Psoas muscle (tissue), 8 donors: ENCODE measurements around the gene EXOSC9. TPM values are rescaled to one million over a fixed set of nuclear protein-coding genes. Genes with fewer than 3 reads are reported as not detected.

Source experiments
- ATAC-seq, 4 donors: fragments of 200-7000 bp; cut with Tn5 transposase; one replicate each; pipeline ENCODE4 v1.9.1; 2020; ENCODE audit warnings: moderate library complexity in 3 of 4, mild to moderate bottlenecking in 2 of 4
- DNase-seq, 2 donors: peaks; one replicate each; pipeline ENCODE4 v3.0.0-alpha.2; 2020
- H3K27ac ChIP-seq: fragments of 200-600 bp; one replicate; pipeline ENCODE4 v1.8.0; 2022
- H3K27me3 ChIP-seq, 3 donors: fragments of 200-600 bp in 1 of 3; one replicate each; pipeline versions ENCODE4 v1.6.1 to v1.8.0; 2013 to 2022; ENCODE audit warnings: low read length in 2 of 3, mild to moderate bottlenecking in 2 of 3, moderate library complexity in 1 of 3; ENCODE audit not compliant: insufficient read depth in 3 of 3
- H3K36me3 ChIP-seq, 2 donors: fragments of 200-600 bp in 1 of 2; one replicate each; pipeline versions ENCODE4 v1.6.1 to v1.8.0; 2013 to 2022; ENCODE audit warnings: low read depth in 1 of 2, mild to moderate bottlenecking in 1 of 2, moderate library complexity in 1 of 2; ENCODE audit not compliant: insufficient read depth in 1 of 2
- H3K4me1 ChIP-seq: fragments of 200-600 bp; one replicate; pipeline ENCODE4 v1.8.0; 2022
- H3K4me3 ChIP-seq: fragments of 200-600 bp; one replicate; pipeline ENCODE4 v1.8.0; 2022; ENCODE audit warnings: mild to moderate bottlenecking
- H3K9me3 ChIP-seq: fragments of 200-600 bp; one replicate; pipeline ENCODE4 v1.8.0; 2022
- WGBS, 3 donors: extraction: QIAGEN DNeasy Blood & Tissue Kit; methylation state at CpG; one replicate each; pipeline versions ENCODE4 v1.1.6 to v1.1.7; 2013; 5-methylcytosine and 5-hydroxymethylcytosine counted together
- intact Hi-C, 2 donors: fragments of 100-400 bp; cut with DNase I; formaldehyde crosslinking; loops; one replicate each; pipeline versions ENCODE4 v1.11.0 to v1.14.2; 2022
- polyA plus RNA-seq, 3 donors: library from polyadenylated mRNA; stranded (reverse); fragments of 200-250 nt; gene quantifications; one replicate each; pipeline ENCODE4 v1.2.3, GENCODE V29; 2013
- total RNA-seq, 4 donors: library from RNA; stranded (reverse); fragmentation: NEBNext Ultra II Directional in 2 of 4; extraction: Animal tissue kit (Norgen Biotek cat#: 25700) in 2 of 4; gene quantifications; one replicate each; pipeline versions ENCODE4 v1.2.1 to v1.2.4, GENCODE V29; 2021 to 2023
- TF ChIP-seq, protein P1 (sequence below): fragments of 200-600 bp; IDR thresholded peaks from one replicate; pipeline ENCODE4 v1.8.0; 2022; ENCODE audit warnings: antibody characterized with exemption
- donor health status: healthy with polysubstance abuse.
- donor health status: DM: no; HTN: no; CAD: no; lungs with moderate emphysema.
- donor health status: Bipolar disorder and iron deficiency.
- donor health status: healthy.
- donor health status: DM: yes; HTN: yes; CAD: no.
- donor health status: DM: no; HTN: no; CAD: no.
- donor health status: DM: no; HTN: no; CAD: no.
- donor health status: DM: yes; HTN: yes; CAD: no.

The EXOSC9 gene
- total and polyA plus RNA-seq, 7 donors, result 12.3 to 28.5 (median 14.5) TPM

DNA sequence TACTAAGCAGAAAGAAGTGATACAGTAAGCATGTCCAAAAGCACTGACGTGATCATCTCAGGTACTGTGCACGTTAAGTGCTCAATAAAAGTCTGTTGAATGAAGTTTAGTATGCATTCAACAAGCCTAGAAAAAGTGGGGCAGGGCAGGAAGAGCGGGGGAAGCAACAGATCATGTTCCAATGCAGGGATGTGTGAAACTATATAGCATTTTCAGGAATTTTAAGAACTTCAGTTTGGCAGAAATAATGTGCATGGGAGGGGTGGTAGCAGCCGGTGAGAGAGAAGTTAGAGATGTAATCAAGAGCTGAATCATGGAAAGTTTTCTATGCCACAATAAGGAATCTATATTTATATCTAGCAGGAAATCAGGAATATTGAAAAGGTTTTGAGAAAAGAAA lies 41.7 kb downstream of the EXOSC9 start:
- Histone ChIP-seq H3K9me3 (no peaks in the 10 kb centered on the region), H3K27ac (no peak overlapping the region), H3K36me3 (peaks cover 6 to 86% of the 10 kb centered on the region in 2 donors), H3K27me3 (no peaks in the 10 kb centered on the region), H3K4me1 (no peaks in the 10 kb centered on the region), H3K4me3 (no peak overlapping the region)
- DNase-seq (no peak), ATAC-seq (no peak)
- TF ChIP-seq, protein P1, sequence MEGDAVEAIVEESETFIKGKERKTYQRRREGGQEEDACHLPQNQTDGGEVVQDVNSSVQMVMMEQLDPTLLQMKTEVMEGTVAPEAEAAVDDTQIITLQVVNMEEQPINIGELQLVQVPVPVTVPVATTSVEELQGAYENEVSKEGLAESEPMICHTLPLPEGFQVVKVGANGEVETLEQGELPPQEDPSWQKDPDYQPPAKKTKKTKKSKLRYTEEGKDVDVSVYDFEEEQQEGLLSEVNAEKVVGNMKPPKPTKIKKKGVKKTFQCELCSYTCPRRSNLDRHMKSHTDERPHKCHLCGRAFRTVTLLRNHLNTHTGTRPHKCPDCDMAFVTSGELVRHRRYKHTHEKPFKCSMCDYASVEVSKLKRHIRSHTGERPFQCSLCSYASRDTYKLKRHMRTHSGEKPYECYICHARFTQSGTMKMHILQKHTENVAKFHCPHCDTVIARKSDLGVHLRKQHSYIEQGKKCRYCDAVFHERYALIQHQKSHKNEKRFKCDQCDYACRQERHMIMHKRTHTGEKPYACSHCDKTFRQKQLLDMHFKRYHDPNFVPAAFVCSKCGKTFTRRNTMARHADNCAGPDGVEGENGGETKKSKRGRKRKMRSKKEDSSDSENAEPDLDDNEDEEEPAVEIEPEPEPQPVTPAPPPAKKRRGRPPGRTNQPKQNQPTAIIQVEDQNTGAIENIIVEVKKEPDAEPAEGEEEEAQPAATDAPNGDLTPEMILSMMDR, result no peak
- 74 to 83% (median 81%) methylated on average over 4 of the region's 4 CpGs for WGBS, 3 donors
- intact Hi-C loops, result no loop called here

DNA sequence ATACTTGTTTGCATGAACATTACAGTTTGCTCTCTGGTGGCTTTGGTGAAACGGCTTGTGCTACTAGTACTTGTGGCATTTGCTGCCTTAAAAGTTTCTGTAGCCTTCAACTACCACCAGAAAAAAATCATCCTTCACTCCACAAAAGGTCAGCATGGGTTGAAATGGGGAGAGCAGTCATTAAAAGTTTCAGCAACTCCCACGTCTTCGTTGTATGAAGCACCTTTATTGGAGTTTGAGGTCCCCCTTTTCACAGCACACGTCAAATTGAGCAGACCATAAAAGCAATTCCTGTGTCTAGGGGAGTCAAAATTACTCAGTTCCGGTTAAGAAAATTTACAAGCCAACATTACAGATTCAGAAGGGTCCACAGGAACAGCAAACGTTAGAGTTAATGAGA lies 45.5 kb downstream of the EXOSC9 start:
- DNase-seq (no peak), ATAC-seq (no peak)
- TF ChIP-seq, protein P1, result no peak
- H3K27me3 ChIP-seq, result no peaks in the 10 kb centered on the region
- H3K9me3 ChIP-seq, result no peaks in the 10 kb centered on the region
- H3K4me1 ChIP-seq, result no peaks in the 10 kb centered on the region
- intact Hi-C loops, result no loop called here
- peaks cover 6 to 72% of the 10 kb centered on the region in 2 donors for H3K36me3 ChIP-seq
- WGBS, 3 donors, result 59 to 65% (median 63%) methylated on average over 6 of the region's 6 CpGs
- H3K27ac ChIP-seq, result no peak overlapping the region
- H3K4me3 ChIP-seq, result no peak overlapping the region

DNA sequence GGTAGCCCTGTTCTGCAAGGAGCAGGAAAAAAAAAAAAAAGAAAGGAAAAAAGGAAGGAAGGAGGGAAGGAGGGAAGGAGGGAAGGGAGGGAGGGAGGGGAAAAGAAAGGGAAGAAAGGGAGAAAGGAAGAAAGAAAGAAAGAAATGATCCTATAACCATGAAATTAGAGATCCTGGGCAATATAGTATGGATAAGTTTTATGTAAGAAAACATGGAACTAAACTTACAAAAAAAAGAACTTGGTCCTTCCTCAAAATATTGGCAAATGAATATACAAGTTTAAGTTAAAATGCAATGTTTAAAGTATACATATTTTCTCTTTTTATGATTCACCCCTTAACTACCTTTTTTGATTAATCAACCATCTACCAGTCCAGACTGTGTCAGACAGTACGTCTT lies 50.2 kb downstream of the EXOSC9 start:
- Histone ChIP-seq H3K27me3 (no peaks in the 10 kb centered on the region), H3K4me1 (no peaks in the 10 kb centered on the region), H3K36me3 (peaks cover 0 to 51% of the 10 kb centered on the region in 2 donors), H3K4me3 (no peak overlapping the region), H3K9me3 (no peaks in the 10 kb centered on the region), H3K27ac (no peak overlapping the region)
- no peak for DNase-seq
- WGBS, 3 donors, result 86 to 92% (median 92%) methylated on average over 1 of the region's 1 CpG
- TF ChIP-seq, protein P1, result no peak
- no peak for ATAC-seq
- intact Hi-C loops, result no loop called here

DNA sequence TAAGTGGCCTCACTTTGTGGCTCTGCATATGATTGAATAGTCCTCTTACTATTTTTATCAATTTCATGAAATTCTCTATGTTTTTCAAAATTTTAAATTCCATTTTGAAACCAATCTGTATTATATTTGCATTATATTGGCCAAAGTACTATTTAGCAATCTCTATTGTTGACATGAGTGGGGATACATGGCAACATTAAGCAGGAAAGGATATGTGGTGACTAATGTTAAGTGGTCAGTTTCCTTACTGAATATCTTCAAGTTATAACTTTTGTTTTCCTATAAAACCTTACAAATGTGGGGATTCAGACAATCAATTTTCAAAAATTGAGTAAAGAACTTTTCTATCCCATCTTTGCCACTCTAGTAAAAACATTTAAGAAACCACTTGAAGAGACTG lies 59.0 kb downstream of the EXOSC9 start:
- no peaks in the 10 kb centered on the region for H3K27me3 ChIP-seq
- TF ChIP-seq, protein P1, result no peak
- DNase-seq (no peak), ATAC-seq (no peak)
- no peaks in the 10 kb centered on the region for H3K9me3 ChIP-seq
- no peaks in the 10 kb centered on the region for H3K4me1 ChIP-seq
- intact Hi-C loops, result no loop called here
- H3K27ac ChIP-seq, result no peak overlapping the region
- H3K4me3 ChIP-seq, result no peak overlapping the region
- H3K36me3 ChIP-seq, result peaks cover 0 to 56% of the 10 kb centered on the region in 2 donors

DNA sequence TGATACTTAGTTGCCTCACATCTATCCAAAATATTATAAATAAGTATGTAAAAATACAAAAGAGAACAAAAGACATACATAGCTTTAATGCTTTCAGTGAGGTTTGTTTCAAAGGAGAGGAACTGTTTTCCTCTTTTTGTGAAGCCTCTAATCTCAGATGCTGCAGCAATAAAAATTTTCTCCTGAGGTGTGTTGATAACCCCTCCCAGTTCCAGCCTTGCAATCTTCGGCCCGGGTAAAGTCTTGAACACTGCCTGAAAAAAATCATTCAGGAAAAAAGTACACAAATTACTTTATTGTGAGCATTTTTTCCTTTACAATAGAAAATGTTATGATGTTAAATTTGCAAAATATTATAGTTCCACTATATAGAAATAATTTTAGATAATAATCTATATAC lies 60.3 kb downstream of the EXOSC9 start:
- intact Hi-C loops, result no loop called here
- H3K36me3 ChIP-seq, result peaks cover 0 to 55% of the 10 kb centered on the region in 2 donors
- H3K9me3 ChIP-seq, result no peaks in the 10 kb centered on the region
- H3K4me1 ChIP-seq, result no peaks in the 10 kb centered on the region
- H3K27ac ChIP-seq, result no peak overlapping the region
- ATAC-seq, result no peak
- TF ChIP-seq, protein P1, result no peak
- H3K4me3 ChIP-seq, result no peak overlapping the region
- DNase-seq, result no peak
- no peaks in the 10 kb centered on the region for H3K27me3 ChIP-seq
- 90 to 97% (median 93%) methylated on average over 2 of the region's 2 CpGs for WGBS, 3 donors
